CD4-positive, alpha-beta memory T cell (primary cell): ENCODE measurements around the gene KPNB1. TPM values are rescaled to one million over a fixed set of nuclear protein-coding genes. Genes with fewer than 3 reads are reported as not detected.
A peak's percentile ranks its signal among the peaks of the same experiment; 100 is the strongest.

Experiments used
- CTCF ChIA-PET: fragments of 350-600 bp; sonication (Branson Sonifier 250); formaldehyde crosslinking; loops from one replicate; lab custom pipeline; 2021; ENCODE audit warnings: inconsistent platforms; ENCODE audit not compliant: partially characterized antibody; lab: Charles Lee
- POLR2A ChIA-PET: fragments of 350-600 bp; sonication (Branson Sonifier 250); formaldehyde crosslinking; loops from one replicate; lab custom pipeline; 2021; ENCODE audit not compliant: partially characterized antibody; lab: Charles Lee
- DNase-seq, 5 donors: peaks; one replicate each; pipeline versions ENCODE4 v3.0.0 to v3.0.0-alpha.2; 2020 to 2022; ENCODE audit warnings: mixed read lengths in 1 of 5
- H3K27ac ChIP-seq: one replicate; pipeline ENCODE4 v1.7.0; 2013; ENCODE audit warnings: low read depth, low read length
- H3K27me3 ChIP-seq: 2 replicates; pipeline ENCODE4 v1.7.0; 2013; ENCODE audit warnings: mild to moderate bottlenecking, low read length, moderate library complexity; ENCODE audit not compliant: insufficient read depth
- H3K36me3 ChIP-seq: 2 replicates; pipeline ENCODE4 v1.7.0; 2013; ENCODE audit warnings: mild to moderate bottlenecking, low read length, moderate library complexity; ENCODE audit not compliant: insufficient read depth
- H3K4me1 ChIP-seq: 2 replicates; pipeline ENCODE4 v1.7.0; 2013; ENCODE audit warnings: mild to moderate bottlenecking, low read length, moderate library complexity; ENCODE audit not compliant: insufficient read depth
- H3K4me3 ChIP-seq, 2 donors: one replicate each; pipeline ENCODE4 v1.7.0; 2013; ENCODE audit warnings: low read length in 2 of 2, mild to moderate bottlenecking in 1 of 2
- H3K9me3 ChIP-seq, 2 donors: one replicate each; pipeline ENCODE4 v1.7.0; 2013; ENCODE audit warnings: low read length in 2 of 2, control low read depth in 1 of 2; ENCODE audit not compliant: control insufficient read depth in 1 of 2
- H3K27ac Mint-ChIP-seq, 7 donors: one replicate each; pipeline ENCODE4 v1.8.0; 2020 to 2021; ENCODE audit warnings: mixed read lengths in 7 of 7, mild to moderate bottlenecking in 6 of 7, inconsistent platforms in 3 of 7, moderate library complexity in 3 of 7
- H3K27me3 Mint-ChIP-seq, 2 donors: one replicate each; pipeline ENCODE4 v1.8.0; 2020 to 2021; ENCODE audit warnings: mixed read lengths in 2 of 2
- H3K36me3 Mint-ChIP-seq, 2 donors: one replicate each; pipeline ENCODE4 v1.8.0; 2020 to 2021; ENCODE audit warnings: mixed read lengths in 2 of 2, inconsistent platforms in 1 of 2, mild to moderate bottlenecking in 1 of 2
- H3K4me1 Mint-ChIP-seq, 4 donors: one replicate each; pipeline ENCODE4 v1.8.0; 2020 to 2021; ENCODE audit warnings: mixed read lengths in 4 of 4, mild to moderate bottlenecking in 1 of 4
- H3K4me3 Mint-ChIP-seq, 8 donors: one replicate each; pipeline ENCODE4 v1.8.0; 2020 to 2021; ENCODE audit warnings: mixed read lengths in 8 of 8, mild to moderate bottlenecking in 7 of 8, moderate library complexity in 6 of 8, inconsistent platforms in 3 of 8
- H3K9me3 Mint-ChIP-seq, 8 donors: one replicate each; pipeline ENCODE4 v1.8.0; 2020 to 2021; ENCODE audit warnings: mixed read lengths in 8 of 8, mild to moderate bottlenecking in 5 of 8, inconsistent platforms in 3 of 8, moderate library complexity in 1 of 8
- intact Hi-C: fragments of 100-400 bp; cut with micrococcal nuclease; formaldehyde crosslinking; loops from one replicate; pipeline ENCODE4 v1.15.1; 2023
- polyA plus RNA-seq, 2 donors: library from polyadenylated mRNA; unstranded; fragments of 300-500 nt; fragmentation: Illumina TruSeq; gene quantifications; one replicate each; pipeline ENCODE4 v1.2.3, GENCODE V29; 2021
- total RNA-seq, 2 experiments: library from RNA; stranded (reverse); gene quantifications; one replicate each; pipeline ENCODE4 v1.2.3, GENCODE V29; 2021

The KPNB1 gene
- total and polyA plus RNA-seq, 4 experiments from 2014 or later = 13.4 to 268 (median 142) TPM

- Mint-ChIP-seq H3K27ac (peak overlapping the region in 5 of 7 donors; percentile 22 to 80 (median 63)), H3K4me1 (peaks cover 0 to 6% (median 4%) of the 10 kb centered on the region in 4 donors), H3K36me3 (peaks cover 22 to 47% of the 10 kb centered on the region in 2 donors), H3K4me3 (no peak overlapping the region), H3K27me3 (no peaks in the 10 kb centered on the region), H3K9me3 (no peaks in the 10 kb centered on the region)
- Histone ChIP-seq H3K4me1 (no peaks in the 10 kb centered on the region), H3K4me3 (no peak overlapping the region), H3K27me3 (no peaks in the 10 kb centered on the region), H3K36me3 (peaks cover 29% of the 10 kb centered on the region), H3K9me3 (no peaks in the 10 kb centered on the region), H3K27ac (no peak overlapping the region)
- peak in 4 of 5 donors; percentile 45 to 54 (median 50) for DNase-seq
- CTCF ChIA-PET = interaction anchor here (0.6 to 3.9 kb wide), 26 partner anchors 9 to 467 kb away, joined by 3 to 31 read pairs (median 5); partner anchors contain the start of gene KPNB1
- intact Hi-C loops = loop anchor here (1.0 to 2.0 kb wide), 2 partner anchors 387 to 675 kb away; no protein-coding TSS in a partner anchor
- POLR2A ChIA-PET = interaction anchor here (0.5 to 1.8 kb wide), 3 partner anchors 33 to 411 kb away, joined by 3 to 12 read pairs (median 4); partner anchors contain the start of gene KPNB1
Observed at GRCh38 chr17:47615766-47616424, 33.8 kb upstream of the KPNB1 start.

GRCh38 chr17:47618410-47618809, 31.3 kb upstream of the KPNB1 start:
- no peak overlapping the region for H3K27ac ChIP-seq
- ChIA-PET CTCF (interaction anchor here (1.2 to 1.8 kb wide), 5 partner anchors 12 to 389 kb away, joined by 3 to 7 read pairs (median 5); partner anchors contain the start of gene KPNB1), POLR2A (interaction anchor here (2.1 kb wide), 1 partner anchor 31 kb away, joined by 9 read pairs; the partner anchor contains the start of gene KPNB1)
- Mint-ChIP-seq H3K9me3 (peaks cover 0 to 2% (median 0%) of the 10 kb centered on the region in 8 donors), H3K36me3 (peaks cover 31 to 52% of the 10 kb centered on the region in 2 donors), H3K4me3 (no peak overlapping the region), H3K4me1 (peaks cover 0 to 6% (median 4%) of the 10 kb centered on the region in 4 donors), H3K27ac (peak overlapping the region in 1 of 7 donors; percentile 19), H3K27me3 (no peaks in the 10 kb centered on the region)
- no peaks in the 10 kb centered on the region for H3K9me3 ChIP-seq
- DNase-seq = no peak
- peaks cover 38% of the 10 kb centered on the region for H3K36me3 ChIP-seq
- intact Hi-C loops = no loop called here
- H3K27me3 ChIP-seq = no peaks in the 10 kb centered on the region
- no peaks in the 10 kb centered on the region for H3K4me1 ChIP-seq
- no peak overlapping the region for H3K4me3 ChIP-seq

GRCh38 chr17:47620503-47621245, 29.0 kb upstream of the KPNB1 start:
- Histone ChIP-seq H3K4me3 (no peak overlapping the region), H3K27me3 (no peaks in the 10 kb centered on the region), H3K4me1 (no peaks in the 10 kb centered on the region), H3K27ac (no peak overlapping the region), H3K9me3 (no peaks in the 10 kb centered on the region), H3K36me3 (peaks cover 24% of the 10 kb centered on the region)
- Mint-ChIP-seq H3K4me1 (peaks cover 0 to 5% (median 4%) of the 10 kb centered on the region in 4 donors), H3K27me3 (no peaks in the 10 kb centered on the region), H3K4me3 (no peak overlapping the region), H3K36me3 (peaks cover 30 to 47% of the 10 kb centered on the region in 2 donors), H3K27ac (peak overlapping the region in 6 of 7 donors; percentile 2 to 77 (median 24)), H3K9me3 (peaks cover 0 to 2% (median 0%) of the 10 kb centered on the region in 8 donors)
- intact Hi-C loops = no loop called here
- ChIA-PET POLR2A (no interaction called here), CTCF (interaction anchor here (1.2 kb wide), 1 partner anchor 29 kb away, joined by 3 read pairs; the partner anchor contains the start of gene KPNB1)
- no peak for DNase-seq

DNA sequence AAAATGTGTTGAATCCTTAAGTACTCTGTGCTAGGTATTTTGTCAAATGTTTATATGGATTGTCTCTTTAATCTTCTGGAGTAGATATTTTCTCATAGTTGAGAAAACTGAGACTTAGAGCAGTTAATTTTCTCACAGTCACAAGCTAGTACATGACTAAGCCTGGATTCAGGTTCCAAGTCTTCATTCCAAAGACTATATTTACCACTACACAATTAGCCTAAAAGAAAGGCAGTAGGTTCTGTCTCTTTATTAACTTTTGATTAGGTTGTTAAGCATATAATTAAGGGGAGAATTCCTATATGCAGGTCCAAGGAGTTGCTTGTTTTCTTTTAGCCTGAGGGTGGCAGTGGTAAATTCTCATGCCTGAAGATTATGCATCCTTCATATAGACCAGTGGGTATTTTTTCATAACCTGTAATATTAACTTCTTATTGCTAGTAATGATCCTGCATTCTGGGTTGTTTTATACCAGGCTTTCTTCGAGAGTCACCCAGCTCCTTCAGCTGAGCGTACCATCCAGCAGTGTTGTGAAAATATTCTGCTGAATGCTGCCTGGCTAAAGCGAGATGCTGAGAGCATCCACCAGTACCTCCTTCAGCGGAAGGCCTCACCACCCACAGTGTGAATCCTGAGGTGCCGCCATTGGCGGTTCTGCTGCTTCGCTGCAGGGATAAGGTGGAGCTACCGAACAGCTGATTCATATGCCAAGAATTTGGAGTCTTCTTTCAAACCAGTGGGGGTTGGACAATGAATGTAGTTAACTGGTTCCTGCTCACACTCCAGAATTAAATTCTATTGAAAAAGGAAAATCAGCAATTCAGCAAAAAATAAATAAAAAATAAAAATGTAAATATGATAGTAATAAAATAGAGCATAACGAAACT, 28.2 kb upstream of the KPNB1 start:
- Histone ChIP-seq H3K4me3 (no peak overlapping the region), H3K4me1 (no peaks in the 10 kb centered on the region), H3K36me3 (peaks cover 24% of the 10 kb centered on the region), H3K27ac (no peak overlapping the region), H3K27me3 (no peaks in the 10 kb centered on the region), H3K9me3 (no peaks in the 10 kb centered on the region)
- Mint-ChIP-seq H3K27me3 (no peaks in the 10 kb centered on the region), H3K27ac (peak overlapping the region in 4 of 7 donors; percentile 24 to 77 (median 50)), H3K4me1 (peaks cover 0 to 2% (median 0%) of the 10 kb centered on the region in 4 donors), H3K4me3 (no peak overlapping the region), H3K36me3 (peaks cover 26 to 42% of the 10 kb centered on the region in 2 donors), H3K9me3 (peaks cover 0 to 2% (median 0%) of the 10 kb centered on the region in 8 donors)
- POLR2A ChIA-PET = no interaction called here
- no peak for DNase-seq
- CTCF ChIA-PET = no interaction called here
- intact Hi-C loops = no loop called here

DNA sequence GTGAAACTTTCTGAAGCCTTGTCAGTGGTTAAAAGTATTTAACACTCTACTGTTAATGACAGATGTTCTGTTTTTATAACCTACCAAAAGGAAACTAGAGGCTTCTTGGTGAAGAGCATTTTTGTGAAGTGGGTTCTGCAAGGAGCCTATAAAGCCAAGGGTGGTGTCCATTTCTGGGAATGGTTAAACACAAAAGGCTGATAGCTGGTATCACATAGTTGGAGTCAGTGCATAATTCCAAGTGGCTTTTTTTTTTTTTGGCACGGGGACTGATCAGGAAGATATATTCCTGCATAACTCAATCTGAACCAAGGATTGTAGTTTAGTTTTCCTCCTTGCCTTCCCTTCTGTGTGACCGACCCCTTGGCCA, 27.6 kb upstream of the KPNB1 start:
- H3K4me1 ChIP-seq = no peaks in the 10 kb centered on the region
- Mint-ChIP-seq H3K9me3 (peaks cover 0 to 2% (median 0%) of the 10 kb centered on the region in 8 donors), H3K4me1 (peaks cover 0 to 2% (median 0%) of the 10 kb centered on the region in 4 donors), H3K27ac (peak overlapping the region in 3 of 7 donors; percentile 44 to 64 (median 60)), H3K36me3 (peaks cover 26 to 42% of the 10 kb centered on the region in 2 donors), H3K4me3 (no peak overlapping the region), H3K27me3 (no peaks in the 10 kb centered on the region)
- no peak for DNase-seq
- no peaks in the 10 kb centered on the region for H3K9me3 ChIP-seq
- H3K4me3 ChIP-seq = no peak overlapping the region
- ChIA-PET CTCF (no interaction called here), POLR2A (no interaction called here)
- intact Hi-C loops = no loop called here
- no peaks in the 10 kb centered on the region for H3K27me3 ChIP-seq
- H3K36me3 ChIP-seq = peaks cover 24% of the 10 kb centered on the region
- no peak overlapping the region for H3K27ac ChIP-seq

GRCh38 chr17:47624727-47625068, 25.0 kb upstream of the KPNB1 start:
- H3K27ac Mint-ChIP-seq = peak overlapping the region in 2 of 7 donors; percentile 36 to 80
- no peaks in the 10 kb centered on the region for H3K9me3 ChIP-seq
- CTCF ChIA-PET = interaction anchor here (0.8 to 2.5 kb wide), 2 partner anchors 9 kb away, joined by 3 to 14 read pairs; no protein-coding TSS in a partner anchor
- no peak overlapping the region for H3K4me3 Mint-ChIP-seq
- POLR2A ChIA-PET = interaction anchor here (2.4 kb wide), 1 partner anchor 24 kb away, joined by 11 read pairs; the partner anchor contains the start of gene KPNB1
- H3K4me1 ChIP-seq = no peaks in the 10 kb centered on the region
- H3K27me3 Mint-ChIP-seq = no peaks in the 10 kb centered on the region
- H3K27ac ChIP-seq = no peak overlapping the region
- peaks cover 0 to 2% (median 0%) of the 10 kb centered on the region in 8 donors for H3K9me3 Mint-ChIP-seq
- no peak overlapping the region for H3K4me3 ChIP-seq
- H3K36me3 Mint-ChIP-seq = peaks cover 17 to 31% of the 10 kb centered on the region in 2 donors
- H3K36me3 ChIP-seq = peaks cover 12% of the 10 kb centered on the region
- DNase-seq = no peak
- H3K4me1 Mint-ChIP-seq = peaks cover 0 to 2% (median 0%) of the 10 kb centered on the region in 4 donors
- no peaks in the 10 kb centered on the region for H3K27me3 ChIP-seq
- intact Hi-C loops = no loop called here
